ENCODE measurements around the gene SLC25A25.

Gene SLC25A25

GRCh38 chr9:128122809-128123175, 54.8 kb downstream of the SLC25A25 start:
- no CpG with 5 or more reads among the region's 24 CpGs for WGBS, 2 donors (ENCODE audit: extremely low coverage in 2 of 2, insufficient read length in 2 of 2, insufficient replicate concordance in 1 of 2)

DNA sequence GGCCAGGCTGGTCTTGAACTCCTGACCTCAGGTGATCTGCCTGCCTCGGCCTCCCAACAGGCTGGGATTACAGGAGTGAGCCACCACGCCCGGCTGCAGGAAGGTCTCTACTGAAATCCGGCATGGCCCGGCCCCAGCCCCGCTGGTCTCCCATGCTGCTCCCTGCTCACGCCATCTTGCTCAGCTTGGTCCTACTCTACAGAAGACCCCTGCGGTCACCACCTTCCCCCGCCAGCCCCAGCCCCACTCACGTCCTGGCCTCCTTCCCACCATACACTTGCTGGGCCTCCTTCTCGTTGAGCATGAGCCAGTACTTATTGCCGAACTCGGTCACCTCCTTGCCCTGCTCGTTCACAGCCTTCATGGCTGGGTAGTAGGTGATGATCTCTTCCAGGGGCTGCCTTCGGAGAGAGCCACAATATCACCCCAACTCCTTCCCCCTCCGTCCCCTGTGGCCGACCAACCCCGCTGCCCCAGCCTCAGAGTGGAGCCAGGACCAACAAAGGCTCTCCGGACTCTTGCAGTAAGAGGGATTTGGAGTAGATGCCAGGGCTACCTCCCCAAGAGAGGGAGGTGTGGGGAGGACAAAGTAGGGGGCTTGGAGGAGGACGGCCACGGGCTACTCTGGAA, 55.5 kb downstream of the SLC25A25 start:
- Histone ChIP-seq H3K23ac (ENCODE audit: low read depth, low read length, poor library complexity) (no peak overlapping the region), H2BK12ac (ENCODE audit: low read length) (peak overlapping the region; percentile 41), H3K36me3 (replicated peaks in 1 of 2; ENCODE audit: control insufficient read depth in 2 of 2, insufficient read depth in 2 of 2, low read length in 2 of 2) (peaks cover 22 to 47% of the 10 kb centered on the region in 2 donors), H3K27me3 (ENCODE audit: control insufficient read depth in 3 of 3, insufficient read depth in 3 of 3, low read depth in 1 of 3, low read length in 3 of 3) (peaks cover 0 to 2% (median 0%) of the 10 kb centered on the region in 3 experiments), H4K91ac (ENCODE audit: low read depth, low read length, poor library complexity) (no peak overlapping the region), H2BK5ac (ENCODE audit: low read length) (no peak overlapping the region), H3K79me1 (ENCODE audit: low read depth, low read length) (peaks cover 7% of the 10 kb centered on the region), H3K9me3 (replicated peaks in 1 of 2; ENCODE audit: control insufficient read depth in 2 of 2, insufficient read depth in 1 of 2, low read depth in 1 of 2, low read length in 2 of 2) (no peaks in the 10 kb centered on the region), H2BK15ac (ENCODE audit: low read length) (no peak overlapping the region), H3K9ac (ENCODE audit: low read depth, low read length, poor library complexity) (no peak overlapping the region), H2BK120ac (ENCODE audit: low read depth, low read length) (no peak overlapping the region), H3K4ac (ENCODE audit: low read length) (no peak overlapping the region), H3K4me3 (ENCODE audit: low read length in 2 of 2) (no peak overlapping the region), H2AK5ac (ENCODE audit: low read depth, low read length) (no peak overlapping the region), H3K14ac (ENCODE audit: low read length) (no peak overlapping the region), H3K4me2 (ENCODE audit: insufficient read depth, low read length, poor library complexity, severe bottlenecking) (no peak overlapping the region), H3K18ac (ENCODE audit: low read length) (no peak overlapping the region), H3K4me1 (ENCODE audit: control insufficient read depth in 2 of 2, insufficient read depth in 1 of 2, low read depth in 1 of 2, low read length in 2 of 2) (peaks cover 2 to 11% of the 10 kb centered on the region in 2 donors), H2AFZ (ENCODE audit: low read length) (no peak overlapping the region), H4K8ac (ENCODE audit: low read depth, low read length) (no peak overlapping the region), H3K27ac (replicated peaks; ENCODE audit: low read length) (no peak overlapping the region)
- WGBS, 2 donors (ENCODE audit: extremely low coverage in 2 of 2, insufficient read length in 2 of 2, insufficient replicate concordance in 1 of 2), result no CpG with 5 or more reads among the region's 21 CpGs
- DNase-seq (ENCODE audit: low spot score), result no peak

More at GRCh38 chr9:128122809-128123175, 54.8 kb downstream of the SLC25A25 start:
- peak overlapping the region; percentile 21 for H3K9ac ChIP-seq (ENCODE audit: low read depth, low read length, poor library complexity)
- no peak overlapping the region for H3K18ac ChIP-seq (ENCODE audit: low read length)
- no peak overlapping the region for H3K4me3 ChIP-seq (ENCODE audit: low read length in 2 of 2)
- no peak overlapping the region for H3K4me2 ChIP-seq (ENCODE audit: insufficient read depth, low read length, poor library complexity, severe bottlenecking)
- H3K36me3 ChIP-seq (replicated peaks in 1 of 2; ENCODE audit: control insufficient read depth in 2 of 2, insufficient read depth in 2 of 2, low read length in 2 of 2), result peaks cover 22 to 47% of the 10 kb centered on the region in 2 donors
- H3K4ac ChIP-seq (ENCODE audit: low read length), result no peak overlapping the region
- H3K4me1 ChIP-seq (ENCODE audit: control insufficient read depth in 2 of 2, insufficient read depth in 1 of 2, low read depth in 1 of 2, low read length in 2 of 2), result peaks cover 4 to 15% of the 10 kb centered on the region in 2 donors
- no peak overlapping the region for H3K23ac ChIP-seq (ENCODE audit: low read depth, low read length, poor library complexity)
- H2BK120ac ChIP-seq (ENCODE audit: low read depth, low read length), result no peak overlapping the region
- H2AFZ ChIP-seq (ENCODE audit: low read length), result no peak overlapping the region
- H3K9me3 ChIP-seq (replicated peaks in 1 of 2; ENCODE audit: control insufficient read depth in 2 of 2, insufficient read depth in 1 of 2, low read depth in 1 of 2, low read length in 2 of 2), result no peaks in the 10 kb centered on the region
- H3K14ac ChIP-seq (ENCODE audit: low read length), result peak overlapping the region; percentile 38
- no peak overlapping the region for H3K27ac ChIP-seq (replicated peaks; ENCODE audit: low read length)
- H2BK5ac ChIP-seq (ENCODE audit: low read length), result no peak overlapping the region
- no peak overlapping the region for H2AK5ac ChIP-seq (ENCODE audit: low read depth, low read length)
- H2BK15ac ChIP-seq (ENCODE audit: low read length), result no peak overlapping the region
- H2BK12ac ChIP-seq (ENCODE audit: low read length), result no peak overlapping the region
- no peak overlapping the region for H4K91ac ChIP-seq (ENCODE audit: low read depth, low read length, poor library complexity)
- no peak for DNase-seq (ENCODE audit: low spot score)
- H3K27me3 ChIP-seq (ENCODE audit: control insufficient read depth in 3 of 3, insufficient read depth in 3 of 3, low read depth in 1 of 3, low read length in 3 of 3), result no peaks in the 10 kb centered on the region
- H4K8ac ChIP-seq (ENCODE audit: low read depth, low read length), result no peak overlapping the region
- peaks cover 7% of the 10 kb centered on the region for H3K79me1 ChIP-seq (ENCODE audit: low read depth, low read length)

DNA sequence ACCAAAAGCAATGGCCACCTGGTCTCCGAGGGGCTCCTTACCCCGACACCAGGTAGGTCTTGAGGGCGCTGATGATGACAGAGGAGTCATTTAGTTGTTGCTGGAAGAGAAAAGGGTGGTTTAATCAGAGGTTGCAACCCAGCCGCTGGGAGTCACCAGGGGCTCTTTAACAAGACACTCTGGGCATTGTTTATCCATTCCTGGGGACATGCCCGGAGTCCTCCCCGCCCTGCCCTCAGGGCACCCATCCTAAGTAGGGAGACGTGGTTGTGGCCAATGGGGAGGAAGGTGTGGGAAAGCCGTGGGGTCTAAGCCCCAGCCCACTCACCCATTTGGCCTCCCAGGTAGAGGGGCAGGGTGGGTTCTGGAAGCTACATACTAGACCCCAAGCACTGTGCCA, 56.4 kb downstream of the SLC25A25 start:
- no peak overlapping the region for H2AFZ ChIP-seq (ENCODE audit: low read length)
- no peak overlapping the region for H4K91ac ChIP-seq (ENCODE audit: low read depth, low read length, poor library complexity)
- H3K4me2 ChIP-seq (ENCODE audit: insufficient read depth, low read length, poor library complexity, severe bottlenecking), result no peak overlapping the region
- H3K27ac ChIP-seq (replicated peaks; ENCODE audit: low read length), result no peak overlapping the region
- no peak overlapping the region for H3K14ac ChIP-seq (ENCODE audit: low read length)
- no peak overlapping the region for H2BK15ac ChIP-seq (ENCODE audit: low read length)
- H2BK120ac ChIP-seq (ENCODE audit: low read depth, low read length), result no peak overlapping the region
- H3K79me1 ChIP-seq (ENCODE audit: low read depth, low read length), result peaks cover 11% of the 10 kb centered on the region
- no peak overlapping the region for H2AK5ac ChIP-seq (ENCODE audit: low read depth, low read length)
- no peak for DNase-seq (ENCODE audit: low spot score)
- no CpG with 5 or more reads among the region's 8 CpGs for WGBS, 2 donors (ENCODE audit: extremely low coverage in 2 of 2, insufficient read length in 2 of 2, insufficient replicate concordance in 1 of 2)
- H4K8ac ChIP-seq (ENCODE audit: low read depth, low read length), result no peak overlapping the region
- peak overlapping the region; percentile 2 for H3K23ac ChIP-seq (ENCODE audit: low read depth, low read length, poor library complexity)
- no peak overlapping the region for H3K9ac ChIP-seq (ENCODE audit: low read depth, low read length, poor library complexity)
- peaks cover 5 to 13% of the 10 kb centered on the region in 2 donors for H3K4me1 ChIP-seq (ENCODE audit: control insufficient read depth in 2 of 2, insufficient read depth in 1 of 2, low read depth in 1 of 2, low read length in 2 of 2)
- no peak overlapping the region for H2BK5ac ChIP-seq (ENCODE audit: low read length)
- H3K9me3 ChIP-seq (replicated peaks in 1 of 2; ENCODE audit: control insufficient read depth in 2 of 2, insufficient read depth in 1 of 2, low read depth in 1 of 2, low read length in 2 of 2), result peaks cover 7% of the 10 kb centered on the region in 2 donors
- H3K36me3 ChIP-seq (replicated peaks in 1 of 2; ENCODE audit: control insufficient read depth in 2 of 2, insufficient read depth in 2 of 2, low read length in 2 of 2), result peaks cover 22 to 47% of the 10 kb centered on the region in 2 donors
- no peak overlapping the region for H3K4me3 ChIP-seq (ENCODE audit: low read length in 2 of 2)
- H3K27me3 ChIP-seq (ENCODE audit: control insufficient read depth in 3 of 3, insufficient read depth in 3 of 3, low read depth in 1 of 3, low read length in 3 of 3), result peaks cover 0 to 6% (median 0%) of the 10 kb centered on the region in 3 experiments
- peak overlapping the region; percentile 64 for H3K18ac ChIP-seq (ENCODE audit: low read length)
- no peak overlapping the region for H2BK12ac ChIP-seq (ENCODE audit: low read length)
- no peak overlapping the region for H3K4ac ChIP-seq (ENCODE audit: low read length)

GRCh38 chr9:128124873-128125579, 57.0 kb downstream of the SLC25A25 start:
- Histone ChIP-seq H3K18ac (ENCODE audit: low read length) (no peak overlapping the region), H3K79me1 (ENCODE audit: low read depth, low read length) (peaks cover 11% of the 10 kb centered on the region), H3K27ac (replicated peaks; ENCODE audit: low read length) (no peak overlapping the region), H3K23ac (ENCODE audit: low read depth, low read length, poor library complexity) (peak overlapping the region; percentile 2), H2BK5ac (ENCODE audit: low read length) (no peak overlapping the region), H3K4me3 (ENCODE audit: low read length in 2 of 2) (no peak overlapping the region), H2AFZ (ENCODE audit: low read length) (no peak overlapping the region), H2BK15ac (ENCODE audit: low read length) (no peak overlapping the region), H3K9me3 (replicated peaks in 1 of 2; ENCODE audit: control insufficient read depth in 2 of 2, insufficient read depth in 1 of 2, low read depth in 1 of 2, low read length in 2 of 2) (peaks cover 7% of the 10 kb centered on the region in 2 donors), H4K8ac (ENCODE audit: low read depth, low read length) (no peak overlapping the region), H3K9ac (ENCODE audit: low read depth, low read length, poor library complexity) (no peak overlapping the region), H2BK120ac (ENCODE audit: low read depth, low read length) (no peak overlapping the region), H3K27me3 (ENCODE audit: control insufficient read depth in 3 of 3, insufficient read depth in 3 of 3, low read depth in 1 of 3, low read length in 3 of 3) (peaks cover 0 to 6% (median 0%) of the 10 kb centered on the region in 3 experiments), H3K36me3 (replicated peaks in 1 of 2; ENCODE audit: control insufficient read depth in 2 of 2, insufficient read depth in 2 of 2, low read length in 2 of 2) (peaks cover 22 to 47% of the 10 kb centered on the region in 2 donors), H2BK12ac (ENCODE audit: low read length) (no peak overlapping the region), H3K4me2 (ENCODE audit: insufficient read depth, low read length, poor library complexity, severe bottlenecking) (no peak overlapping the region), H3K14ac (ENCODE audit: low read length) (no peak overlapping the region), H3K4me1 (ENCODE audit: control insufficient read depth in 2 of 2, insufficient read depth in 1 of 2, low read depth in 1 of 2, low read length in 2 of 2) (peaks cover 5 to 13% of the 10 kb centered on the region in 2 donors), H2AK5ac (ENCODE audit: low read depth, low read length) (no peak overlapping the region), H4K91ac (ENCODE audit: low read depth, low read length, poor library complexity) (no peak overlapping the region), H3K4ac (ENCODE audit: low read length) (no peak overlapping the region)
- peak; percentile 56 for DNase-seq (ENCODE audit: low spot score)
- no CpG with 5 or more reads among the region's 16 CpGs for WGBS, 2 donors (ENCODE audit: extremely low coverage in 2 of 2, insufficient read length in 2 of 2, insufficient replicate concordance in 1 of 2)

All from neuronal stem cell (in vitro differentiated cells).